Right lobe of liver (tissue), 6 donors: ENCODE measurements around the gene RAD9A. TPM values are rescaled to one million over a fixed set of nuclear protein-coding genes. Genes with fewer than 3 reads are reported as not detected.

Experiments used
- ATAC-seq, 4 donors: fragments of 200-7000 bp; cut with Tn5 transposase; one replicate each; pipeline ENCODE4 v1.9.1; 2020; ENCODE audit warnings: mild to moderate bottlenecking in 4 of 4, moderate library complexity in 4 of 4
- DNase-seq, 3 donors: peaks; one replicate each; pipeline ENCODE4 v3.0.0-alpha.2; 2020
- H3K27ac ChIP-seq, 3 donors: fragments of 200-600 bp; one replicate each; pipeline ENCODE4 v1.8.0; 2022
- H3K27me3 ChIP-seq, 2 donors: fragments of 200-600 bp; one replicate each; pipeline ENCODE4 v1.8.0; 2022
- H3K36me3 ChIP-seq, 4 donors: fragments of 200-600 bp; sonication (generic) in 1 of 4; one replicate each; pipeline versions ENCODE4 v1.5.1 to v1.8.0; 2017 to 2022; ENCODE audit warnings: control low read depth in 1 of 4
- H3K4me1 ChIP-seq, 4 donors: fragments of 200-600 bp; sonication (generic) in 1 of 4; one replicate each; pipeline versions ENCODE4 v1.5.1 to v1.8.0; 2017 to 2022; ENCODE audit warnings: control low read depth in 1 of 4
- H3K4me3 ChIP-seq, 3 donors: fragments of 200-600 bp; one replicate each; pipeline ENCODE4 v1.8.0; 2022
- H3K9me3 ChIP-seq, 4 donors: fragments of 200-600 bp; sonication (generic) in 1 of 4; one replicate each; pipeline versions ENCODE4 v1.5.1 to v1.8.0; 2017 to 2022; ENCODE audit warnings: control low read depth in 1 of 4
- POLR2A ChIP-seq: fragments of 450-650 bp; IDR thresholded peaks from one replicate; pipeline ENCODE4 v1.6.1; 2017; ENCODE audit warnings: antibody characterized with exemption, mild to moderate bottlenecking
- WGBS: methylation state at CpG from one replicate; pipeline ENCODE4 v1.1.6; 2018; ENCODE audit warnings: low coverage, low lambda C conversion rate; ENCODE audit not compliant: insufficient coverage; ENCODE audit errors: missing lambda C conversion rate; 5-methylcytosine and 5-hydroxymethylcytosine counted together
- intact Hi-C, 2 donors: fragments of 100-400 bp; cut with DNase I; formaldehyde crosslinking; loops; one replicate each; pipeline versions ENCODE4 v1.11.2 to v1.14.1; 2022
- total RNA-seq, 6 experiments: library from RNA; depleted of rRNA in 2 of 6; stranded (reverse); fragments of >200 nt in 2 of 6; fragmentation: NEBNext Ultra II Directional in 3 of 6; extraction: Animal tissue kit (Norgen Biotek cat#: 25700) in 3 of 6; gene quantifications; one replicate each; pipeline versions ENCODE4 v1.1.0 to v1.2.4, GENCODE V29; 2016 to 2023
- TF ChIP-seq, protein P1 (sequence below), 4 donors: fragments of 200-600 bp in 3 of 4; fragments of 450-650 bp in 1 of 4; IDR thresholded peaks; one replicate each; pipeline versions ENCODE4 v1.5.1 to v1.8.0; 2016 to 2022; ENCODE audit warnings: antibody characterized with exemption in 4 of 4, mild to moderate bottlenecking in 2 of 4
- donor health status: DM: no; HTN: yes; CAD: no.
- donor health status: DM: no; HTN: no; CAD: no.
- donor health status: DM: no; HTN: no; CAD: no.
- donor health status: DM: no; HTN: yes; CAD: no.
- donor health status: DM: no; HTN: yes; CAD: no.

RAD9A gene
- total RNA-seq, 6 experiments from 2014 or later, result 5.3 to 13.2 (median 6.2) TPM

GRCh38 chr11:67413266-67413849 is 21.6 kb downstream of the RAD9A start:
- Histone ChIP-seq H3K27me3 (no peaks in the 10 kb centered on the region), H3K9me3 (no peaks in the 10 kb centered on the region), H3K4me3 (no peak overlapping the region), H3K27ac (no peak overlapping the region), H3K4me1 (peaks cover 0 to 9% (median under 1%) of the 10 kb centered on the region in 4 donors), H3K36me3 (no peaks in the 10 kb centered on the region)
- DNase-seq (no peak), ATAC-seq (no peak)
- no peak for TF ChIP-seq POLR2A
- TF ChIP-seq, protein P1, sequence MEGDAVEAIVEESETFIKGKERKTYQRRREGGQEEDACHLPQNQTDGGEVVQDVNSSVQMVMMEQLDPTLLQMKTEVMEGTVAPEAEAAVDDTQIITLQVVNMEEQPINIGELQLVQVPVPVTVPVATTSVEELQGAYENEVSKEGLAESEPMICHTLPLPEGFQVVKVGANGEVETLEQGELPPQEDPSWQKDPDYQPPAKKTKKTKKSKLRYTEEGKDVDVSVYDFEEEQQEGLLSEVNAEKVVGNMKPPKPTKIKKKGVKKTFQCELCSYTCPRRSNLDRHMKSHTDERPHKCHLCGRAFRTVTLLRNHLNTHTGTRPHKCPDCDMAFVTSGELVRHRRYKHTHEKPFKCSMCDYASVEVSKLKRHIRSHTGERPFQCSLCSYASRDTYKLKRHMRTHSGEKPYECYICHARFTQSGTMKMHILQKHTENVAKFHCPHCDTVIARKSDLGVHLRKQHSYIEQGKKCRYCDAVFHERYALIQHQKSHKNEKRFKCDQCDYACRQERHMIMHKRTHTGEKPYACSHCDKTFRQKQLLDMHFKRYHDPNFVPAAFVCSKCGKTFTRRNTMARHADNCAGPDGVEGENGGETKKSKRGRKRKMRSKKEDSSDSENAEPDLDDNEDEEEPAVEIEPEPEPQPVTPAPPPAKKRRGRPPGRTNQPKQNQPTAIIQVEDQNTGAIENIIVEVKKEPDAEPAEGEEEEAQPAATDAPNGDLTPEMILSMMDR (IDR thresholded peaks at IDR 0.05), result no peak
- 58% methylated on average over 2 of the region's 2 CpGs for WGBS
- intact Hi-C loops, result no loop called here

GRCh38 chr11:67415501-67416304 is 23.9 kb downstream of the RAD9A start, which contains the start of gene CARNS1:
TSS of gene CARNS1 (plus strand) at chr11:67415678. CDS start at chr11:67416200, 522 bp downstream.
- H3K36me3 ChIP-seq, result no peaks in the 10 kb centered on the region
- WGBS, result 0% methylated on average over 3 of the region's 67 CpGs
- no peaks in the 10 kb centered on the region for H3K27me3 ChIP-seq
- H3K9me3 ChIP-seq, result no peaks in the 10 kb centered on the region
- intact Hi-C loops, result no loop called here
- ATAC-seq, result no peak
- no peak for DNase-seq
- no peak for TF ChIP-seq POLR2A
- H3K4me1 ChIP-seq, result peaks cover 0 to 30% (median 11%) of the 10 kb centered on the region in 4 donors
- no peak within 1 kb of the TSS for H3K4me3 ChIP-seq
- no peak within 1 kb of the TSS for H3K27ac ChIP-seq

- Histone ChIP-seq H3K4me3 (no peak overlapping the region), H3K27me3 (no peaks in the 10 kb centered on the region), H3K9me3 (no peaks in the 10 kb centered on the region), H3K36me3 (no peaks in the 10 kb centered on the region), H3K27ac (no peak overlapping the region), H3K4me1 (peaks cover 0 to 30% (median 11%) of the 10 kb centered on the region in 4 donors)
- intact Hi-C loops, result no loop called here
- no peak for ATAC-seq
- no peak for DNase-seq
- TF ChIP-seq POLR2A, result no peak
- TF ChIP-seq, protein P1 (IDR thresholded peaks at IDR 0.05), result no peak
- 54% methylated on average over 5 of the region's 21 CpGs for WGBS
Measured at GRCh38 chr11:67416416-67417335, 24.9 kb downstream of the RAD9A start.

DNA sequence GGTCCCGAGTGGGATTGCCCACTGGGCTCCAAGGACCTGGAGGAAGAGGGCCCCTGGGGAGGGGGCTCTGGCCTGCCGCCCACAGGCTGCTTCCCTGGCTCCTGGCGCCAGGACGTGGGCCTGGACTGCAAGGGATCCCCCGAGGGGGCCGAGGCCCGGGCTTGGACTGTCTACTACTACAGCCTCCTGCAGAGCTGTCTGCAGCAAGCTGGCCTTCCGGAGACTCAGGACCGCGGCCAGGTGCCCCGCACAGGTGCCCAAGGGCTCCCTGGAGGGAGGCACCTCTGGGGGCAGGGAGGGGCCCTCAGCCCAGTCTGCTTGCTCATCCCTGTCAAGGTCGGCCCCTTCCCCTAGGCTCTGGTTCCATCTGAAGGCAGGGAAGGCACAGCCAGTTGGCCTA is 25.6 kb downstream of the RAD9A start:
- H3K4me3 ChIP-seq, result no peak overlapping the region
- H3K36me3 ChIP-seq, result no peaks in the 10 kb centered on the region
- intact Hi-C loops, result no loop called here
- TF ChIP-seq, protein P1 (IDR thresholded peaks at IDR 0.05), result no peak
- no peak for TF ChIP-seq POLR2A
- WGBS, result no CpG with 5 or more reads among the region's 12 CpGs
- no peaks in the 10 kb centered on the region for H3K9me3 ChIP-seq
- H3K4me1 ChIP-seq, result peaks cover 0 to 30% (median 11%) of the 10 kb centered on the region in 4 donors
- no peak overlapping the region for H3K27ac ChIP-seq
- DNase-seq (no peak), ATAC-seq (no peak)
- no peaks in the 10 kb centered on the region for H3K27me3 ChIP-seq
